Spleen (tissue), 11 donors: Measurements from ENCODE around the gene MAD2L2. TPM values are rescaled to one million over a fixed set of nuclear protein-coding genes. Genes with fewer than 3 reads are reported as not detected.

Experiments used
- DNase-seq: peaks from one replicate; pipeline ENCODE4 v3.0.0-alpha.2; 2020
- H3K27ac ChIP-seq, 8 donors: fragments of 200-600 bp; sonication (generic) in 7 of 8; 1 replicate in 4 of 8; 2 replicates in 4 of 8; pipeline versions ENCODE4 v1.5.0 to v1.8.0; 2016 to 2021; ENCODE audit warnings: inconsistent platforms in 4 of 8, mild to moderate bottlenecking in 4 of 8, moderate library complexity in 1 of 8
- H3K27me3 ChIP-seq, 7 donors: fragments of 200-600 bp; sonication (generic) in 6 of 7; replicated peaks in 1 of 7; 1 replicate in 4 of 7; 2 replicates in 3 of 7; pipeline versions ENCODE4 v1.5.0 to v1.8.0; 2016 to 2021; ENCODE audit warnings: inconsistent platforms in 3 of 7, mild to moderate bottlenecking in 1 of 7
- H3K36me3 ChIP-seq, 6 donors: fragments of 200-600 bp; sonication (generic) in 5 of 6; 1 replicate in 4 of 6; 2 replicates in 2 of 6; pipeline versions ENCODE4 v1.5.0 to v1.8.0; 2016 to 2021; ENCODE audit warnings: inconsistent platforms in 2 of 6
- H3K4me1 ChIP-seq, 6 donors: fragments of 200-600 bp; sonication (generic) in 5 of 6; 1 replicate in 3 of 6; 2 replicates in 3 of 6; pipeline versions ENCODE4 v1.5.0 to v1.8.0; 2016 to 2021; ENCODE audit warnings: inconsistent platforms in 3 of 6
- H3K4me3 ChIP-seq, 8 donors: fragments of 200-600 bp; sonication (generic) in 7 of 8; 1 replicate in 4 of 8; 2 replicates in 4 of 8; pipeline versions ENCODE4 v1.5.0 to v1.8.0; 2016 to 2021; ENCODE audit warnings: inconsistent platforms in 4 of 8, mild to moderate bottlenecking in 4 of 8, moderate library complexity in 2 of 8
- H3K9me3 ChIP-seq, 8 donors: fragments of 200-600 bp; sonication (generic) in 7 of 8; 1 replicate in 4 of 8; 2 replicates in 4 of 8; pipeline versions ENCODE4 v1.5.0 to v1.8.0; 2016 to 2021; ENCODE audit warnings: inconsistent platforms in 4 of 8
- CTCF ChIP-seq, 11 experiments: fragments of 200-600 bp in 7 of 11; fragments of 450-650 bp in 4 of 11; sonication (generic) in 4 of 11; IDR thresholded peaks in 8 of 11; conservative IDR thresholded peaks in 3 of 11; 1 replicate in 7 of 11; 2 replicates in 4 of 11; pipeline versions ENCODE4 v1.4.0 to v1.8.0; 2016 to 2021; ENCODE audit warnings: antibody characterized with exemption in 11 of 11, inconsistent platforms in 4 of 11, mild to moderate bottlenecking in 1 of 11
- POLR2A ChIP-seq, 3 donors: fragments of 450-650 bp; IDR thresholded peaks; one replicate each; pipeline ENCODE4 v1.5.1; 2017; ENCODE audit warnings: antibody characterized with exemption in 3 of 3, mild to moderate bottlenecking in 1 of 3
- POLR2AphosphoS5 ChIP-seq, 3 donors: sonication (generic); formaldehyde crosslinking; IDR thresholded peaks; one replicate each; pipeline ENCODE4 v1.5.1; 2017; ENCODE audit warnings: antibody characterized with exemption in 3 of 3
- WGBS, 5 donors: extraction: QIAGEN DNeasy Blood & Tissue Kit in 3 of 5; methylation state at CpG; one replicate each; pipeline versions ENCODE4 v1.1.5 to v1.1.7; 2013 to 2018; 5-methylcytosine and 5-hydroxymethylcytosine counted together
- intact Hi-C: fragments of 100-400 bp; cut with DNase I; formaldehyde crosslinking; loops from one replicate; pipeline ENCODE4 v1.15.0; 2023; ENCODE audit warnings: low total_unique reads
- polyA plus RNA-seq, 3 donors: library from polyadenylated mRNA; stranded (reverse); fragments of 200-250 nt; gene quantifications; one replicate each; pipeline ENCODE4 v1.2.1, GENCODE V29; 2013
- total RNA-seq, 7 donors: library from RNA; depleted of rRNA in 3 of 7; stranded (reverse); fragments of >200 nt in 3 of 7; fragmentation: NEBNext Ultra II Directional in 4 of 7; extraction: Animal tissue kit (Norgen Biotek cat#: 25700) in 4 of 7; gene quantifications; one replicate each; pipeline versions ENCODE4 v1.1.0 to v1.2.1, GENCODE V29; 2016 to 2021
- donor health status: healthy with polysubstance abuse.
- donor health status: DM: no; HTN: no; CAD: no; lungs with moderate emphysema.
- donor health status: DM: no; HTN: no; CAD: no.
- donor health status: Bipolar disorder and iron deficiency.
- donor health status: healthy.
- donor health status: DM: no; HTN: no; CAD: no.
- donor health status: DM: yes; HTN: yes; CAD: no.

MAD2L2 gene
- total and polyA plus RNA-seq, 10 donors: 22.7 to 42.1 (median 32.2) TPM

GRCh38 chr1:11638121-11638520, 42.8 kb downstream of the MAD2L2 start:
- DNase-seq: no peak
- H3K4me3 ChIP-seq: no peak overlapping the region
- H3K4me1 ChIP-seq: peaks cover 0 to 6% (median 0%) of the 10 kb centered on the region in 6 donors
- TF ChIP-seq POLR2AphosphoS5 (IDR thresholded peaks at IDR 0.05) (no peak), CTCF (IDR thresholded peaks at IDR 0.05 in 8 of 11, conservative IDR thresholded peaks at IDR 0.05 in 3 of 11) (no peak), POLR2A (IDR thresholded peaks at IDR 0.05) (no peak)
- H3K27ac ChIP-seq: no peak overlapping the region
- H3K9me3 ChIP-seq: no peaks in the 10 kb centered on the region
- WGBS, 5 donors: 43 to 63% (median 49%) methylated on average over 3 to 5 of the region's 5 CpGs
- no peaks in the 10 kb centered on the region for H3K36me3 ChIP-seq
- intact Hi-C loops: no loop called here
- H3K27me3 ChIP-seq: peaks cover 0 to 79% (median 0%) of the 10 kb centered on the region in 7 donors

- Histone ChIP-seq H3K27ac (no peak overlapping the region), H3K4me1 (no peaks in the 10 kb centered on the region), H3K36me3 (no peaks in the 10 kb centered on the region), H3K9me3 (no peaks in the 10 kb centered on the region), H3K4me3 (no peak overlapping the region), H3K27me3 (peaks cover 0 to 82% (median 0%) of the 10 kb centered on the region in 7 donors)
- intact Hi-C loops: no loop called here
- no peak for DNase-seq
- no peak for TF ChIP-seq POLR2A (IDR thresholded peaks at IDR 0.05)
- TF ChIP-seq CTCF (IDR thresholded peaks at IDR 0.05 in 8 of 11, conservative IDR thresholded peaks at IDR 0.05 in 3 of 11): no peak
- TF ChIP-seq POLR2AphosphoS5 (IDR thresholded peaks at IDR 0.05): no peak
- 69 to 76% (median 73%) methylated on average over 10 to 11 of the region's 11 CpGs for WGBS, 5 donors
Measured at GRCh38 chr1:11634365-11635192, 46.4 kb downstream of the MAD2L2 start.

GRCh38 chr1:11629184-11630016, 51.5 kb downstream of the MAD2L2 start:
- Histone ChIP-seq H3K36me3 (no peaks in the 10 kb centered on the region), H3K4me1 (no peaks in the 10 kb centered on the region), H3K9me3 (no peaks in the 10 kb centered on the region), H3K4me3 (no peak overlapping the region), H3K27me3 (peaks cover 0 to 89% (median 0%) of the 10 kb centered on the region in 7 donors), H3K27ac (no peak overlapping the region)
- intact Hi-C loops: no loop called here
- 39 to 52% (median 46%) methylated on average over 10 to 15 of the region's 15 CpGs for WGBS, 5 donors
- no peak for DNase-seq
- TF ChIP-seq CTCF (IDR thresholded peaks at IDR 0.05 in 8 of 11, conservative IDR thresholded peaks at IDR 0.05 in 3 of 11) (no peak), POLR2A (IDR thresholded peaks at IDR 0.05) (no peak), POLR2AphosphoS5 (IDR thresholded peaks at IDR 0.05) (no peak)

- intact Hi-C loops: no loop called here
Measured at GRCh38 chr1:11628767-11629166, 52.2 kb downstream of the MAD2L2 start.

More at GRCh38 chr1:11628767-11629166, 52.2 kb downstream of the MAD2L2 start:
- Histone ChIP-seq H3K36me3 (no peaks in the 10 kb centered on the region), H3K27ac (no peak overlapping the region), H3K27me3 (peaks cover 0 to 85% (median 0%) of the 10 kb centered on the region in 7 donors), H3K4me1 (no peaks in the 10 kb centered on the region), H3K9me3 (no peaks in the 10 kb centered on the region), H3K4me3 (no peak overlapping the region)
- no peak for DNase-seq
- 83 to 96% (median 91%) methylated on average over 7 of the region's 7 CpGs for WGBS, 5 donors
- TF ChIP-seq CTCF (IDR thresholded peaks at IDR 0.05 in 8 of 11, conservative IDR thresholded peaks at IDR 0.05 in 3 of 11): no peak
- no peak for TF ChIP-seq POLR2AphosphoS5 (IDR thresholded peaks at IDR 0.05)
- TF ChIP-seq POLR2A (IDR thresholded peaks at IDR 0.05): no peak
